ENCODE results near the gene PTCH1. TPM values are rescaled to one million over a fixed set of nuclear protein-coding genes. Genes with fewer than 3 reads are reported as not detected.

The PTCH1 gene
- total and polyA plus RNA-seq, 2 experiments from 2014 or later = 36.8 to 44.1 TPM

GRCh38 chr9:95512709-95513095 is 4.1 kb downstream of the PTCH1 start:
- DNase-seq (ENCODE audit: low spot score) = no peak
- Histone ChIP-seq H3K4me2 (peak overlapping the region; percentile 88), H3K4me3 (peak overlapping the region; percentile 97), H3K79me2 (peaks cover 59% of the 10 kb centered on the region), H3K27ac (peak overlapping the region; percentile 100), H3K36me3 (replicated peaks; ENCODE audit: insufficient read depth, low read depth) (no peaks in the 10 kb centered on the region), H3K9me3 (ENCODE audit: low read depth) (no peaks in the 10 kb centered on the region), H3K4me1 (ENCODE audit: insufficient read depth) (peaks cover 5% of the 10 kb centered on the region), H3K9me2 (replicated peaks; ENCODE audit: insufficient read depth) (no peaks in the 10 kb centered on the region), H2AFZ (no peak overlapping the region), H3K27me3 (no peaks in the 10 kb centered on the region), H4K20me1 (ENCODE audit: insufficient read depth, poor library complexity, severe bottlenecking) (no peaks in the 10 kb centered on the region)
- 24% methylated on average over 2 of the region's 2 CpGs for WGBS (ENCODE audit: low lambda C conversion rate, missing lambda C conversion rate)
- no peak for TF ChIP-seq EZH2phosphoT487 (IDR thresholded peaks at IDR 0.05; ENCODE audit: low read depth, severe bottlenecking, unreplicated experiment)
- TF ChIP-seq EZH2 (IDR thresholded peaks at IDR 0.05; ENCODE audit: borderline replicate concordance) = no peak
- no peak for TF ChIP-seq CTCF (IDR thresholded peaks at IDR 0.05; ENCODE audit: poor library complexity)

- peak overlapping the region; percentile 60 for H2AFZ ChIP-seq
- H4K20me1 ChIP-seq (ENCODE audit: insufficient read depth, poor library complexity, severe bottlenecking) = no peaks in the 10 kb centered on the region
- H3K4me1 ChIP-seq (ENCODE audit: insufficient read depth) = no peaks in the 10 kb centered on the region
- DNase-seq (ENCODE audit: low spot score) = peak; percentile 46
- H3K27ac ChIP-seq = peak overlapping the region; percentile 100
- H3K79me2 ChIP-seq = peaks cover 65% of the 10 kb centered on the region
- peak overlapping the region; percentile 88 for H3K4me2 ChIP-seq
- no peaks in the 10 kb centered on the region for H3K9me3 ChIP-seq (ENCODE audit: low read depth)
- H3K27me3 ChIP-seq = no peaks in the 10 kb centered on the region
- no peaks in the 10 kb centered on the region for H3K9me2 ChIP-seq (replicated peaks; ENCODE audit: insufficient read depth)
- TF ChIP-seq CTCF (IDR thresholded peaks at IDR 0.05; ENCODE audit: poor library complexity) = no peak
- TF ChIP-seq EZH2phosphoT487 (IDR thresholded peaks at IDR 0.05; ENCODE audit: low read depth, severe bottlenecking, unreplicated experiment) = no peak
- TF ChIP-seq EZH2 (IDR thresholded peaks at IDR 0.05; ENCODE audit: borderline replicate concordance) = peak; percentile 39
- no peaks in the 10 kb centered on the region for H3K36me3 ChIP-seq (replicated peaks; ENCODE audit: insufficient read depth, low read depth)
- peak overlapping the region; percentile 97 for H3K4me3 ChIP-seq
- WGBS (ENCODE audit: low lambda C conversion rate, missing lambda C conversion rate) = 4% methylated on average over 30 of the region's 30 CpGs
These were observed 4.6 kb downstream of the PTCH1 start for GRCh38 chr9:95511952-95512708.

DNA sequence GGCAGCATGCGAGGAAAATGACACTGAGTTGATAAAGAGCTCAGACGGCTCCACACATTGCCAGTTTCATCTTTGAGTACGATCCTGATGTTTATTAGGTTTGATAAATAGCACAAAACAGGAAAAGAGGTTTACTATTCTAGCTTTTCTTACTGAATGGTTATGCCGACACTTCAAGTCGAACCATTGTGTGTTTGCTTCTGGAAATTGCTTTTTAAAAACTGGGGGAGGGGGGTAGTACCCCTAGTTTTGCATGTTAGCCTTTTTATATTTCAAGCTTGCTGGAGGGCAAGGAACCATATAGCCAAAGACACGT is 5.2 kb downstream of the PTCH1 start:
- Histone ChIP-seq H3K9me2 (replicated peaks; ENCODE audit: insufficient read depth) (no peaks in the 10 kb centered on the region), H3K4me1 (ENCODE audit: insufficient read depth) (no peaks in the 10 kb centered on the region), H3K27ac (peak overlapping the region; percentile 100), H3K4me3 (peak overlapping the region; percentile 97), H3K36me3 (replicated peaks; ENCODE audit: insufficient read depth, low read depth) (no peaks in the 10 kb centered on the region), H3K79me2 (peaks cover 71% of the 10 kb centered on the region), H3K4me2 (peak overlapping the region; percentile 88), H3K27me3 (no peaks in the 10 kb centered on the region), H3K9me3 (ENCODE audit: low read depth) (no peaks in the 10 kb centered on the region), H2AFZ (peak overlapping the region; percentile 60), H4K20me1 (ENCODE audit: insufficient read depth, poor library complexity, severe bottlenecking) (no peaks in the 10 kb centered on the region)
- no peak for DNase-seq (ENCODE audit: low spot score)
- WGBS (ENCODE audit: low lambda C conversion rate, missing lambda C conversion rate) = 0% methylated on average over 6 of the region's 6 CpGs
- TF ChIP-seq EZH2 (IDR thresholded peaks at IDR 0.05; ENCODE audit: borderline replicate concordance) (no peak), EZH2phosphoT487 (IDR thresholded peaks at IDR 0.05; ENCODE audit: low read depth, severe bottlenecking, unreplicated experiment) (no peak), CTCF (IDR thresholded peaks at IDR 0.05; ENCODE audit: poor library complexity) (no peak)

All from hepatocyte (in vitro differentiated cells).